ENCODE data around the gene GNAO1.

DNA sequence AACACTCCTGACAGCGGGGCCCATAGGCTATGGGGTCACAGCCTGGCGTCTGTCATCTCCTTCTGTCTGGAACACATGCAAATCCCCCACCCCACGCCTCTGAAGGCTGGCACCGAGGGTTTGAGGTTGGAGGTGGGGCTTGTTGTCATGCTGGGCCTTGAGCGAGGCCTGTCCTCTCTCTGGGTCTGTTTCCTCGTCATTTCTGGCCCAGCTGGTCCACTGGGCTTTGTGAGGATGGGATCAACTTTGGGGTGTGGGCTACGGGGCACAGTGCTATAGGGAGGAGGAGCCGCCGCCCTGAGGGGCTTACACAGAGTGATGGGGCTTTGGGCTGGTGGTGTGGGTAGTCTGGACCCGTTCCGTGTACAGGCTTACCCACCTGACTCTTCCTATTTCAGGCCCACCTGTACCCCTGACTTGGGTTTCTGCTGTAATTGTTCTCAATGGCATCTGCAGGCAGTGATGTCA lies 146.6 kb downstream of the GNAO1 start:
- no peak for TF ChIP-seq GATA2 (IDR thresholded peaks at IDR 0.05; ENCODE audit: low read depth, low read length)
- TF ChIP-seq GATA3 (IDR thresholded peaks at IDR 0.05; ENCODE audit: low read depth, low read length), result no peak
